ENCODE results near the gene USP12. TPM values are rescaled to one million over a fixed set of nuclear protein-coding genes. Genes with fewer than 3 reads are reported as not detected.

The USP12 gene
- total RNA-seq, 1 experiment from 2014 or later = 36.2 TPM

DNA sequence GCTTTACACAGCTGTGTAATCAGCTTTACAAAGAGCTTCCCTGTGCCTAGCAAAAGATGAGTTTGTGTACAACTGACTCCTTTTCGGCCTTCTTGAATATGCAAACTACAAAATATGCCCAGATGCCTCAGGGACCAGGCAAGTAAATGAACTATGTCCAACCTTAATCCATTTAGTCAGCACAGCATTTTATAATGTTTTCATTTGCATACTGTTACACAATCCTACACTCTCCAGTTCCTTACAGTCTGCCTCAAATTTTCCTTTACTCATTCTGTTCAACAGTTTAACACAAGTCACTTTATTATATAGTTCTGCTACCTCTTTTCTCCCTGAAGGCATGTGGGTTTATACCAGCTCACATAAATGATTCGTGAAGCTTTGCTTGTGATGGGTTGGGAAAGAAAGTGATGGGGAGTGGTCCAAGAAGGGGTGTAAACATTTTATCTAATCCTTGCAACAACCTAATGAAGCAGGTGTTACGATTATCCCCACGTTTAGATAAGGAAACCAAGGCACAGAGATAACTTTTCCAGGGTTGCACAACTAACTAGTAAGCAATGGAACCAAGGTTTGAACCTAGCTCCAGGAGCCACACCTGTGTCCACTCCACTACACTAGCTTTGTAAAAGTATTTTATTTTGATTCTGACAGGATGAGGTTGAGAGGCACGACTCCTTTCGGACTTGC is 3.3 kb upstream of the USP12 start:
- TF ChIP-seq, protein P1, sequence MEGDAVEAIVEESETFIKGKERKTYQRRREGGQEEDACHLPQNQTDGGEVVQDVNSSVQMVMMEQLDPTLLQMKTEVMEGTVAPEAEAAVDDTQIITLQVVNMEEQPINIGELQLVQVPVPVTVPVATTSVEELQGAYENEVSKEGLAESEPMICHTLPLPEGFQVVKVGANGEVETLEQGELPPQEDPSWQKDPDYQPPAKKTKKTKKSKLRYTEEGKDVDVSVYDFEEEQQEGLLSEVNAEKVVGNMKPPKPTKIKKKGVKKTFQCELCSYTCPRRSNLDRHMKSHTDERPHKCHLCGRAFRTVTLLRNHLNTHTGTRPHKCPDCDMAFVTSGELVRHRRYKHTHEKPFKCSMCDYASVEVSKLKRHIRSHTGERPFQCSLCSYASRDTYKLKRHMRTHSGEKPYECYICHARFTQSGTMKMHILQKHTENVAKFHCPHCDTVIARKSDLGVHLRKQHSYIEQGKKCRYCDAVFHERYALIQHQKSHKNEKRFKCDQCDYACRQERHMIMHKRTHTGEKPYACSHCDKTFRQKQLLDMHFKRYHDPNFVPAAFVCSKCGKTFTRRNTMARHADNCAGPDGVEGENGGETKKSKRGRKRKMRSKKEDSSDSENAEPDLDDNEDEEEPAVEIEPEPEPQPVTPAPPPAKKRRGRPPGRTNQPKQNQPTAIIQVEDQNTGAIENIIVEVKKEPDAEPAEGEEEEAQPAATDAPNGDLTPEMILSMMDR (IDR thresholded peaks at IDR 0.05; ENCODE audit: insufficient read depth in 1 of 2, low read depth in 1 of 2, low read length in 1 of 2, severe bottlenecking in 1 of 2, unreplicated experiment in 1 of 2) = no peak
- ChIA-PET POLR2A (interaction anchor here (1.3 kb wide), 1 partner anchor 96 kb away, joined by 4 read pairs; the partner anchor contains the start of gene RASL11A), CTCF (interaction anchor here (0.6 kb wide), 2 partner anchors 13 to 17 kb away, joined by 3 read pairs; no protein-coding TSS in a partner anchor)
- H3K27ac Mint-ChIP-seq (ENCODE audit: unreplicated experiment) = no peak overlapping the region
- no peaks in the 10 kb centered on the region for H3K27me3 ChIP-seq (replicated peaks; ENCODE audit: control insufficient read depth, insufficient read depth, low read length)
- no peaks in the 10 kb centered on the region for H3K9me3 ChIP-seq
- no peak overlapping the region for H3K4me3 ChIP-seq (ENCODE audit: low read depth, low read length)
- H3K36me3 Mint-ChIP-seq (ENCODE audit: insufficient read depth, unreplicated experiment) = no peaks in the 10 kb centered on the region
- intact Hi-C loops (cut with micrococcal nuclease; ENCODE audit: unreplicated experiment) = loop anchor here (5.0 kb wide), 3 partner anchors 77 to 228 kb away; partner anchors contain the start of genes RASL11A and RPL21
- H3K4me3 Mint-ChIP-seq (ENCODE audit: unreplicated experiment) = no peak overlapping the region
- H3K36me3 ChIP-seq (ENCODE audit: control insufficient read depth, insufficient read depth, low read length) = no peaks in the 10 kb centered on the region
- no peak for DNase-seq
- no peaks in the 10 kb centered on the region for H3K9me3 Mint-ChIP-seq (ENCODE audit: unreplicated experiment)
- H3K27me3 Mint-ChIP-seq (ENCODE audit: insufficient read depth, unreplicated experiment) = no peaks in the 10 kb centered on the region
- H3K4me1 ChIP-seq = peaks cover 10% of the 10 kb centered on the region
- peaks cover 26% of the 10 kb centered on the region for H3K4me1 Mint-ChIP-seq (ENCODE audit: low read depth, unreplicated experiment)
- no TSS peak for BruUV-seq (replicated peaks)

DNA sequence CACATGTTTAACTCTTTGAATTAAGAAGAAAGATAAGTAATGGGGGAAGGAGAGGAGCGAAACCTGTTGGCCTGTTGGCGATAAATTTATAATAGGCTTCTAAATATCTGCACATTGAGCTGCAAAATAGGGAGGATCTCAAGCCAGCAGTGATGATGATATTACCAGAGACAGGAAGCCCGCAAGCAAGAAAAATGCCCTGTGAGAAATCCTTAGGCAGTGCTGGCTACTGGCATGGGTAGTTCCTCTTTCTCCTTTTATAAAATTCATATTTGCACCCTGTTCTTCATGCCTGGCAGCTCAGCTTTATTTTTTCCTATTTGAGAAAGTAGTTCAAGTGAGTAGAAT is 858 bp upstream of the USP12 start:
- no peaks in the 10 kb centered on the region for H3K9me3 Mint-ChIP-seq (ENCODE audit: unreplicated experiment)
- ChIA-PET POLR2A (no interaction called here), CTCF (interaction anchor here (0.8 kb wide), 1 partner anchor 189 kb away, joined by 3 read pairs; no protein-coding TSS in a partner anchor)

DNA sequence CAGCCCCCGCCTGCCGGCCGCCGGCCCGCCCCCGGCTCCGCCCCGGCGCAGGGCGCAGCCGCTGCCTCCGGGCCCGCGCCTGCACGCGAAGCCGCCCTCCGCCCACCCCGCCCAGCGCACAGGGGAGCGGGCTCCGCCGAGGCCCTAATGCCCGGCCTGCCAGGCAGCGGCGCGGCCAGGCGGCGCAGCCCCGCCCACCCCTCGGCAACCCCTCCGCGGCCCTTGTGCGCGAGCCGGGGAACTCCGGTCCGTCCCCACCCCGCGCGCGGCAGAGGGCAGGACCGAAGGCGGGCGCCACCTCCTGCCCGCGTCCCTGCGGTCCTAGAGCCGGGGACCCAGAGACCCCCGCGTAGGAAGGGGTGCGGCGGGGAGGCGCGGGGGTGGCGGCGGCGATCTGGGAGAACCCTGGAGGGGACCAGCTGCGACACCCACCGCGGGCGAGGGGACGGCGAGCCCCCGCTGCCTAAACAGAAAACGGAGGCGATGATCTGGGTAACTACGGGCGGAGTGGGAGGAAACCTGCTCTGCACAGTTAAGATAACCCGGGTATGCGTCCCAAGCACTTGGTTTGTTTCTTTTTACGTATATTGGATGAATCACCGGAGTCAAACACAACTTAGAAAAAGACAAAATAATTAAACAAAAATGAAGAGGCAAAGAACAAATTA is 350 bp upstream of the USP12 start:
- H3K4me3 ChIP-seq (ENCODE audit: low read depth, low read length) = peak overlapping the region; percentile 85
- H3K9me3 ChIP-seq = no peaks in the 10 kb centered on the region
- Mint-ChIP-seq H3K4me1 (ENCODE audit: low read depth, unreplicated experiment) (peaks cover 27% of the 10 kb centered on the region), H3K36me3 (ENCODE audit: insufficient read depth, unreplicated experiment) (no peaks in the 10 kb centered on the region), H3K27me3 (ENCODE audit: insufficient read depth, unreplicated experiment) (no peaks in the 10 kb centered on the region), H3K4me3 (ENCODE audit: unreplicated experiment) (peak overlapping the region; percentile 95), H3K27ac (ENCODE audit: unreplicated experiment) (no peak overlapping the region), H3K9me3 (ENCODE audit: unreplicated experiment) (no peaks in the 10 kb centered on the region)
- CTCF ChIA-PET = no interaction called here
- no peaks in the 10 kb centered on the region for H3K27me3 ChIP-seq (replicated peaks; ENCODE audit: control insufficient read depth, insufficient read depth, low read length)
- H3K36me3 ChIP-seq (ENCODE audit: control insufficient read depth, insufficient read depth, low read length) = no peaks in the 10 kb centered on the region
- intact Hi-C loops (cut with micrococcal nuclease; ENCODE audit: unreplicated experiment) = loop anchor here (2.0 to 5.0 kb wide), 4 partner anchors 80 to 225 kb away; partner anchors contain the start of genes RASL11A and RPL21
- peak; percentile 93 to 95 for DNase-seq
- peaks cover 19% of the 10 kb centered on the region for H3K4me1 ChIP-seq
- no TSS peak for BruUV-seq (replicated peaks)
- TF ChIP-seq, protein P1 (IDR thresholded peaks at IDR 0.05; ENCODE audit: insufficient read depth in 1 of 2, low read depth in 1 of 2, low read length in 1 of 2, severe bottlenecking in 1 of 2, unreplicated experiment in 1 of 2) = no peak
- POLR2A ChIA-PET = no interaction called here

More for the DNA sequence above, 858 bp upstream of the USP12 start:
- no peaks in the 10 kb centered on the region for H3K36me3 Mint-ChIP-seq (ENCODE audit: insufficient read depth, unreplicated experiment)
- TSS peak; percentile 49 for BruUV-seq (replicated peaks)
- H3K4me1 Mint-ChIP-seq (ENCODE audit: low read depth, unreplicated experiment) = peaks cover 27% of the 10 kb centered on the region
- peak overlapping the region; percentile 95 for H3K4me3 Mint-ChIP-seq (ENCODE audit: unreplicated experiment)
- intact Hi-C loops (cut with micrococcal nuclease; ENCODE audit: unreplicated experiment) = loop anchor here (5.0 kb wide), 3 partner anchors 80 to 225 kb away; partner anchors contain the start of genes RASL11A and RPL21
- H3K27me3 ChIP-seq (replicated peaks; ENCODE audit: control insufficient read depth, insufficient read depth, low read length) = no peaks in the 10 kb centered on the region
- peaks cover 19% of the 10 kb centered on the region for H3K4me1 ChIP-seq
- H3K9me3 ChIP-seq = no peaks in the 10 kb centered on the region
- TF ChIP-seq, protein P1 (IDR thresholded peaks at IDR 0.05; ENCODE audit: insufficient read depth in 1 of 2, low read depth in 1 of 2, low read length in 1 of 2, severe bottlenecking in 1 of 2, unreplicated experiment in 1 of 2) = no peak
- no peaks in the 10 kb centered on the region for H3K36me3 ChIP-seq (ENCODE audit: control insufficient read depth, insufficient read depth, low read length)
- no peak overlapping the region for H3K27ac Mint-ChIP-seq (ENCODE audit: unreplicated experiment)
- H3K27me3 Mint-ChIP-seq (ENCODE audit: insufficient read depth, unreplicated experiment) = no peaks in the 10 kb centered on the region
- peak overlapping the region; percentile 85 for H3K4me3 ChIP-seq (ENCODE audit: low read depth, low read length)
- no peak for DNase-seq
